Suprapubic skin (tissue), 4 donors: ENCODE measurements around the gene PTPN14. TPM values are rescaled to one million over a fixed set of nuclear protein-coding genes. Genes with fewer than 3 reads are reported as not detected.

Source experiments
- DNase-seq, 2 donors: peaks; one replicate each; pipeline ENCODE4 v3.0.0-alpha.2; 2019; ENCODE audit warnings: low spot score in 2 of 2
- H3K27ac ChIP-seq: fragments of 200-600 bp; sonication (generic); one replicate; pipeline ENCODE4 v1.5.1; 2019
- H3K27me3 ChIP-seq: fragments of 200-600 bp; sonication (generic); one replicate; pipeline ENCODE4 v1.5.1; 2019
- H3K36me3 ChIP-seq: fragments of 200-600 bp; sonication (generic); one replicate; pipeline ENCODE4 v1.5.1; 2019
- H3K4me1 ChIP-seq: fragments of 200-600 bp; sonication (generic); one replicate; pipeline ENCODE4 v1.5.1; 2019
- H3K4me3 ChIP-seq: fragments of 200-600 bp; sonication (generic); one replicate; pipeline ENCODE4 v1.5.1; 2019; ENCODE audit warnings: mild to moderate bottlenecking
- H3K9me3 ChIP-seq: fragments of 200-600 bp; sonication (generic); one replicate; pipeline ENCODE4 v1.5.1; 2019
- EP300 ChIP-seq: sonication (generic); formaldehyde crosslinking; IDR thresholded peaks from one replicate; pipeline ENCODE4 v1.6.1; 2017; ENCODE audit warnings: antibody characterized with exemption
- POLR2A ChIP-seq, 2 donors: fragments of 450-650 bp; IDR thresholded peaks; one replicate each; pipeline ENCODE4 v1.6.1; 2017; ENCODE audit warnings: antibody characterized with exemption in 2 of 2, mild to moderate bottlenecking in 2 of 2, moderate library complexity in 2 of 2
- POLR2AphosphoS5 ChIP-seq, 3 donors: sonication (generic); formaldehyde crosslinking; IDR thresholded peaks; one replicate each; pipeline ENCODE4 v1.6.1; 2017; ENCODE audit warnings: antibody characterized with exemption in 3 of 3
- WGBS: methylation state at CpG from one replicate; pipeline ENCODE4 v1.1.5; 2018; 5-methylcytosine and 5-hydroxymethylcytosine counted together
- total RNA-seq, 4 donors: library from RNA; depleted of rRNA; stranded (reverse); fragments of >200 nt; gene quantifications; one replicate each; pipeline ENCODE4 v1.1.0, GENCODE V29; 2016
- TF ChIP-seq, protein P1 (sequence below), 2 donors: fragments of 200-600 bp in 1 of 2; fragments of 450-650 bp in 1 of 2; sonication (generic) in 1 of 2; IDR thresholded peaks; one replicate each; pipeline ENCODE4 v1.5.1; 2016 to 2019; ENCODE audit warnings: antibody characterized with exemption in 2 of 2, mild to moderate bottlenecking in 1 of 2, moderate library complexity in 1 of 2

PTPN14 gene
- total RNA-seq, 4 donors from 2014 or later = 67.9 to 159 (median 96.4) TPM

DNA sequence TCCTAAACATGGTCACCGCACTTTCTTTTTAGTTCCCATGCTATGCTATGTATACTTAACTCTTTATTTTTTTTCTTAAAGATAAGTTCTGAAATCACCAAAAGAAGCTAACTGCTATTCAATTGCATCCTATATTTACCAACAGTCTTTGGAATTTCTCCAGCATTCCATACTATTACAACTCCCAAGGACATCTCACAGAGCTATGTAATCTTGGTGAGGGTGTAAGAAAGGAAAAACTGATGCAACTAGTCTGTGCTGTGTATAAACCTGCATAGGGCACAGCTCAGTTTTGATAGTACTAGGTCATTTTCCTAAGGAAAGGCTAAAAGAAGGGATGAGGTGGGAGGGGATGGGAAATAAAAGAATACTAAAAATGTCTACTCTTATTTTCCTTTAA, 78.0 kb downstream of the PTPN14 start:
- peak overlapping the region; percentile 18 for H3K27ac ChIP-seq

DNA sequence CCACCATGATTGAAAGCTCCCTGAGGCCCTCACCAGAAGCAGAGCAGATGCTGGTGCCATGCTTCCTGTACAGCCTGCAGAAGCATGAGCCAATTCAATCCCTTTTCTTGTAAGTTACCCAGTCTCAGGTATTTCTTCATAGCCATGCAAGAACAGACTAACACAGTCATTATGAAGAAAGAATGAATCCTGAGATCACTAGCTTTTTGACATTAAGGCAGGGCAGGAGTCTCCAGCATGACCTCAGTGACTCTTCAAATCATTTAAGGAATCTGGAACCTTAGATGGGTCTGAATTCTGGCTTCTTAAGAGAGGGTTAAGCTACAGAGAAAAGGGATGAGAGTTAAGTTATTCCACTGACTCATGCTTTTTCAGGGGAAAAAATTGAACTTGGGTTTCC, 79.0 kb downstream of the PTPN14 start:
- no peak for DNase-seq
- Histone ChIP-seq H3K9me3 (no peaks in the 10 kb centered on the region), H3K27ac (peak overlapping the region; percentile 20), H3K36me3 (no peaks in the 10 kb centered on the region), H3K4me1 (peaks cover 60% of the 10 kb centered on the region), H3K4me3 (no peak overlapping the region), H3K27me3 (no peaks in the 10 kb centered on the region)
- TF ChIP-seq POLR2A (IDR thresholded peaks at IDR 0.05) = no peak
- TF ChIP-seq, protein P1, sequence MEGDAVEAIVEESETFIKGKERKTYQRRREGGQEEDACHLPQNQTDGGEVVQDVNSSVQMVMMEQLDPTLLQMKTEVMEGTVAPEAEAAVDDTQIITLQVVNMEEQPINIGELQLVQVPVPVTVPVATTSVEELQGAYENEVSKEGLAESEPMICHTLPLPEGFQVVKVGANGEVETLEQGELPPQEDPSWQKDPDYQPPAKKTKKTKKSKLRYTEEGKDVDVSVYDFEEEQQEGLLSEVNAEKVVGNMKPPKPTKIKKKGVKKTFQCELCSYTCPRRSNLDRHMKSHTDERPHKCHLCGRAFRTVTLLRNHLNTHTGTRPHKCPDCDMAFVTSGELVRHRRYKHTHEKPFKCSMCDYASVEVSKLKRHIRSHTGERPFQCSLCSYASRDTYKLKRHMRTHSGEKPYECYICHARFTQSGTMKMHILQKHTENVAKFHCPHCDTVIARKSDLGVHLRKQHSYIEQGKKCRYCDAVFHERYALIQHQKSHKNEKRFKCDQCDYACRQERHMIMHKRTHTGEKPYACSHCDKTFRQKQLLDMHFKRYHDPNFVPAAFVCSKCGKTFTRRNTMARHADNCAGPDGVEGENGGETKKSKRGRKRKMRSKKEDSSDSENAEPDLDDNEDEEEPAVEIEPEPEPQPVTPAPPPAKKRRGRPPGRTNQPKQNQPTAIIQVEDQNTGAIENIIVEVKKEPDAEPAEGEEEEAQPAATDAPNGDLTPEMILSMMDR (IDR thresholded peaks at IDR 0.05) = no peak
- TF ChIP-seq POLR2AphosphoS5 (IDR thresholded peaks at IDR 0.05) = no peak
- no peak for TF ChIP-seq EP300

More for the DNA sequence above, 78.0 kb downstream of the PTPN14 start:
- no peak for DNase-seq
- Histone ChIP-seq H3K4me1 (peaks cover 65% of the 10 kb centered on the region), H3K4me3 (no peak overlapping the region), H3K9me3 (no peaks in the 10 kb centered on the region), H3K36me3 (no peaks in the 10 kb centered on the region), H3K27me3 (no peaks in the 10 kb centered on the region)
- 74% methylated on average over 1 of the region's 1 CpG for WGBS
- TF ChIP-seq POLR2A (IDR thresholded peaks at IDR 0.05) = no peak
- TF ChIP-seq POLR2AphosphoS5 (IDR thresholded peaks at IDR 0.05) = no peak
- no peak for TF ChIP-seq EP300
- TF ChIP-seq, protein P1 (IDR thresholded peaks at IDR 0.05) = no peak

DNA sequence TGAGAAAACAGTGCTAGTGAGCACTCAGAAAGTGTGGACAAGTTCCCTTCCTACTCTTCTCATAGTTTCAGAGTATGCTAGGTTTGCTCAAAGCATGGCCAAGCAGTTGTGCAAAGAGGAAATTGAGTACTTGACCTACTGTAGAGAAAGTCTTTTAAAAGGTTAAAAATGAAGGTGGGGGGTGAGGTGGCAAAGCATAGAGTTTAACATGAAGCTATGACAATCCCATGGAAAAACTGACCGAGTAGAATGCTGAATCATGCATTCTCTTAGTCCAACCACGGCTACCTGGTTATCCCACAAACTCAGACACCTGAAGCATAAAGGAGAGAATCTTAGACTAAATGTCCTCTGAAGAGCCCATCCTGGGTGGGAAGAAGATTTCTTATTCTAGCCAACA, 79.9 kb downstream of the PTPN14 start:
- no peak for DNase-seq
- no peak for TF ChIP-seq POLR2A (IDR thresholded peaks at IDR 0.05)
- TF ChIP-seq, protein P1 (IDR thresholded peaks at IDR 0.05) = no peak
- no peak for TF ChIP-seq POLR2AphosphoS5 (IDR thresholded peaks at IDR 0.05)
- no peak for TF ChIP-seq EP300
- Histone ChIP-seq H3K4me1 (peaks cover 62% of the 10 kb centered on the region), H3K9me3 (no peaks in the 10 kb centered on the region), H3K36me3 (no peaks in the 10 kb centered on the region), H3K27ac (peak overlapping the region; percentile 20), H3K4me3 (no peak overlapping the region), H3K27me3 (no peaks in the 10 kb centered on the region)
- 70% methylated on average over 2 of the region's 2 CpGs for WGBS

DNA sequence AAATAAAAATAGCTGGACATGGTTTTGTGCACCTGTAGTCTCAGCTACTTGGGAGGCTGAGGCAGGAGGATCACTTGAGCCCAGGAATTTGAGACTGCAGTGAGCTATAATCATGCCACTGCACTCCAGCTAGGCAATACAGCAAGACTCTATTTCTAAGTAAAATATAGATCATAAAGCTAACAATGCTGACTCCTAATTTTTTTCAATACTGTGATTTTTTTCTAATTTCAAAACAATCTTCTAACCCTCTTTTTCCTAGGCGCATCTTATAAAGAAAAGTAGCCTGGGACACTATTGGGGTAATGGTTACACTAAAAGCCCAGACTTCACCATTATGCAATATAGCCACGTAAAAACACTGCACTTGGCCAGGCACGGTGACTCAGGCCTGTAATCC, 81.3 kb downstream of the PTPN14 start:
- peaks cover 55% of the 10 kb centered on the region for H3K4me1 ChIP-seq
- no peak for TF ChIP-seq POLR2AphosphoS5 (IDR thresholded peaks at IDR 0.05)
- TF ChIP-seq, protein P1 (IDR thresholded peaks at IDR 0.05) = no peak
- TF ChIP-seq POLR2A (IDR thresholded peaks at IDR 0.05) = no peak
- TF ChIP-seq EP300 = no peak
- no peaks in the 10 kb centered on the region for H3K9me3 ChIP-seq
- H3K36me3 ChIP-seq = no peaks in the 10 kb centered on the region
- no peak overlapping the region for H3K27ac ChIP-seq
- no peaks in the 10 kb centered on the region for H3K27me3 ChIP-seq
- H3K4me3 ChIP-seq = no peak overlapping the region
- WGBS = 84% methylated on average over 3 of the region's 3 CpGs
- DNase-seq = no peak

DNA sequence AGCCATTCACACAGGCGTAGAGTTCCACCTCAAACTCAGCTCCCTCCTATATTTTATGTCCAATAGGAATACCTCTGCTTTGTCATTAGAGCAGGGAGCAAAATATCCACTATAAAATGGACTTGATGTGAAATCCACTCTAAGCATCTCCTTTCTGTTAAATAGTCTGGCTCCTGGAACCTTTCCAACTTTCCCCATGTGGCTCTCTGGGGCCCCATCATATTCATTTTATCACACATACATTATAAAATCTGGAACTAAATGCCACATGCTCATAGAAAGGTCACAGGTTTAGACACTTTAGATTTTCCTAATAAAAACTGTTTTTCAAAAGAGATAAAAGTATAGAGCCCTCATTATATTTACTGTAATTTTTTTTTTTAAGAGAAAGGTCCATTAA, 82.1 kb downstream of the PTPN14 start:
- TF ChIP-seq, protein P1 (IDR thresholded peaks at IDR 0.05) = no peak
- TF ChIP-seq EP300 (no peak), POLR2A (IDR thresholded peaks at IDR 0.05) (no peak), POLR2AphosphoS5 (IDR thresholded peaks at IDR 0.05) (no peak)
- Histone ChIP-seq H3K4me1 (peaks cover 47% of the 10 kb centered on the region), H3K36me3 (no peaks in the 10 kb centered on the region), H3K9me3 (no peaks in the 10 kb centered on the region), H3K27ac (no peak overlapping the region), H3K4me3 (no peak overlapping the region), H3K27me3 (no peaks in the 10 kb centered on the region)
- no peak for DNase-seq
- WGBS = 96% methylated on average over 1 of the region's 1 CpG
